NT2/D1 (cell line): Measurements from ENCODE around the gene FBP2.

Source experiments
- DNase-seq: peaks from one replicate; pipeline ENCODE4 v3.0.0-alpha.2; 2011; ENCODE audit warnings: low read depth, low spot score
- H3K27me3 ChIP-seq: 2 replicates; pipeline ENCODE4 v1.6.0; 2011; ENCODE audit warnings: mild to moderate bottlenecking; ENCODE audit not compliant: insufficient read length, insufficient read depth
- H3K36me3 ChIP-seq: 2 replicates; pipeline ENCODE4 v1.6.1; 2011; ENCODE audit warnings: mild to moderate bottlenecking, low read length, mixed read lengths; ENCODE audit not compliant: insufficient read depth, insufficient read length
- H3K4me1 ChIP-seq: 2 replicates; pipeline ENCODE4 v1.5.1; 2011; ENCODE audit not compliant: insufficient read depth, insufficient read length
- H3K4me3 ChIP-seq: 2 replicates; pipeline ENCODE4 v1.5.1; 2011; ENCODE audit warnings: low read depth; ENCODE audit not compliant: insufficient read length
- H3K9ac ChIP-seq: 2 replicates; pipeline ENCODE4 v1.6.0; 2011; ENCODE audit warnings: low read depth; ENCODE audit not compliant: insufficient read length
- H3K9me3 ChIP-seq: 2 replicates; pipeline ENCODE4 v1.5.1; 2011; ENCODE audit warnings: mild to moderate bottlenecking, low read length; ENCODE audit not compliant: insufficient read depth
- SUZ12 ChIP-seq: IDR thresholded peaks from 2 replicates; pipeline ENCODE4 v1.6.1; 2011; ENCODE audit not compliant: insufficient read length, insufficient read depth; ENCODE audit errors: extremely low read depth
- YY1 ChIP-seq: IDR thresholded peaks from 2 replicates; pipeline ENCODE4 v1.6.1; 2011; ENCODE audit not compliant: insufficient read length, insufficient read depth
- ZNF274 ChIP-seq: IDR thresholded peaks from 2 replicates; pipeline ENCODE4 v1.6.1; 2011; ENCODE audit warnings: mild to moderate bottlenecking, low read depth, low read length

The FBP2 gene

DNA sequence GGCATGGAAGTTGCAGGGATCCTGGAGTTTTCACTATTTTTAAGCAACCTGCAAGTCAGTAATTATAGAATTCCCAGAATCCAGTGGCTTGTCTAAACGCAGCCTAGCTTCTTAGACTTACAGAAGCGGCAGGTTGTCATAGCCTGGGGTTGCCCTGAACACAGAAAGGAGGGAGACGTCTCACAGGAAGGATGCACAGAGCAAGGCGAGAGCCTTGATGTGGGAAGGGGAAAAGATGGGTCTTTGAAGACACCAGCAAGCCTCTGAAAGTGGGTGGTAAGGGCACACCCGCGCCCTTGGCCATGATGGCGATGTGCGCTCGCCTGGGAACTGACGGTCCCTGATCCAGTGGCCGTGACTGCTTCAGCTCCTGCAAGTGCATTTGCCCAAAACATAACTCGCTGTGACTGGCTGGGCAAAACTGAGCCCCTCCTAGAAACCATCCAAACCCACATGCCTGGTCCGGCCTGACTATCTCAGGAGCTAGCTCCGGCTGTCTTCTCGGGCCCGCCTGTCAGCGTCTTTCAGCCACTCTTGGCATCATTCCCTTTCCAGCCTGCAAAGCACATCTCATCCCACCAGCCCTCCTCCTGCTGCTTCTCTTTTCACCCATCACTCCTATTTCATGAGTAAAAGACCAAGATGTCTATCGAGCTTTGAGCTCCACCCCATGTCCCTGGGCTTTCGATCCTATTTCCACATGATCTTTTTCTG lies 28.6 kb upstream of the FBP2 start:
- Histone ChIP-seq H3K9ac (no peak overlapping the region), H3K27me3 (no peaks in the 10 kb centered on the region)

DNA sequence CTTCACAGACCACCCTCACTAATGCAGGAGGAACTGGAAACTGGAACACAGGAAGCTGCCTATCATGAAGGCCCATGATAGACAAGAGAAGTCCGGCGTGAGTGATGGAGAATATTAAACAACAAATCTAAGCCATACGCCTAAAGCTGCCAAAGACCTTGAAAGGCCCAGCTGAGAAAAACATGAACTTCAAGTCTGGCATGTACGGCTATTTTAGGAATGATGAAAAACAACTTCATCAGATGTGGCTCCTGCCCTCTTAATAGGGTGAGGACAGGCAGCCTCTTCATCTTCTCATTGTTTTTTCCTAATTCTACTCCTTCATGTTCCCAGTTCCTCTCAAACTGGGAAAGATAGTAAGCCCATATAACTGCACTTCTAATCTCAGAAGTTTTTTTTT lies 25.4 kb upstream of the FBP2 start:
- Histone ChIP-seq H3K27me3 (no peaks in the 10 kb centered on the region), H3K4me3 (no peak overlapping the region), H3K9me3 (no peaks in the 10 kb centered on the region), H3K36me3 (no peaks in the 10 kb centered on the region), H3K4me1 (no peaks in the 10 kb centered on the region), H3K9ac (no peak overlapping the region)
- no peak for TF ChIP-seq ZNF274
- TF ChIP-seq YY1 = no peak
- TF ChIP-seq SUZ12 = no peak
- DNase-seq = no peak

More for the DNA sequence above, 28.6 kb upstream of the FBP2 start:
- Histone ChIP-seq H3K9me3 (no peaks in the 10 kb centered on the region), H3K4me1 (no peaks in the 10 kb centered on the region), H3K36me3 (no peaks in the 10 kb centered on the region), H3K4me3 (no peak overlapping the region)
- no peak for DNase-seq
- TF ChIP-seq SUZ12 = no peak

DNA sequence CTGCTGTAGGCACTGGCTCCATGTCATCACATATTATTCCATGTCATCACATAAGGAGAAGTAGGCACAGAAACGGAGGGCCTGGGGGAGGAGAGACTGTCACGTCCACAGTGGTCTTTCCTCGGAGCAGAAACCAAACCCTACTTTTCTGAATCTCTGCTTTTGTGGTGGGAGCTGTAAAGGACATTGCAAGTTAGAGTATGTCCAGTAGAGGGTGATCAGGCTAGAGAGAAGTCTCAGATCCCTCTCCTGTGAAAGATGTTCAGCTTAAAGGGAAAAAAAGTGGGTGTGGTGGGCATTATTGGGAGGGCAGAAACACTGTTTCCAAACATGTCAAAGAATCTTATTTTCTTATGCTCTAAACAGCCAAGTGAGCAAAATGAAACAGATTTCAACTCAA lies 19.4 kb upstream of the FBP2 start:
- H3K4me3 ChIP-seq = no peak overlapping the region
- DNase-seq = no peak
- no peak for TF ChIP-seq SUZ12
- TF ChIP-seq ZNF274 = no peak
- no peak for TF ChIP-seq YY1
- no peaks in the 10 kb centered on the region for H3K9me3 ChIP-seq
- H3K9ac ChIP-seq = no peak overlapping the region
- no peaks in the 10 kb centered on the region for H3K36me3 ChIP-seq
- no peaks in the 10 kb centered on the region for H3K27me3 ChIP-seq
- H3K4me1 ChIP-seq = no peaks in the 10 kb centered on the region

- Histone ChIP-seq H3K9ac (no peak overlapping the region), H3K27me3 (no peaks in the 10 kb centered on the region), H3K4me1 (peaks cover 4% of the 10 kb centered on the region), H3K36me3 (no peaks in the 10 kb centered on the region), H3K9me3 (no peaks in the 10 kb centered on the region), H3K4me3 (no peak overlapping the region)
- TF ChIP-seq SUZ12 (no peak), ZNF274 (no peak)
- DNase-seq = no peak
Measured at GRCh38 chr9:94612071-94612470, 18.4 kb upstream of the FBP2 start.

DNA sequence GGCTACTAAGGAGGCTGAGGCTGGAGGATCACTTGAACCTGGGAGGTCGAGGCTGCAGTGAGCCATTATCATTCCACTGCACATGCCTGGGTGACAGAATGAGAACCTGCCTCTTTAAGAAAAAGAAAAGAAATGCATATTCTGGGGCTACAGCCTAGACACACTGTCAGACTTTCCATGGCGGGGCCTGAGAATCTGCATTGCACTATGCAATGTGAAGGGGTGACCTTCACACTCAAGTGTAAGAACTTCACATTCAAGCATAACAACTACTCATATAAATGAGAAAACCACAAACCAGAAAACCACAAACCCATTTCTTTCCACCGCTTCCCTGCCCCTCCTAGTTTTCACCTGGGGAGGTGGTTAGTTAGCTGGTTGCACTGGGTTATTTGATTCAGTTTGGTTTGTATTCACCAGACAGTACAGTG lies 18.0 kb upstream of the FBP2 start:
- Histone ChIP-seq H3K27me3 (peaks cover 4% of the 10 kb centered on the region), H3K4me1 (peaks cover 4% of the 10 kb centered on the region), H3K9me3 (no peaks in the 10 kb centered on the region), H3K4me3 (no peak overlapping the region), H3K36me3 (no peaks in the 10 kb centered on the region), H3K9ac (no peak overlapping the region)
- TF ChIP-seq SUZ12 (no peak), ZNF274 (no peak), YY1 (no peak)
- DNase-seq = no peak

DNA sequence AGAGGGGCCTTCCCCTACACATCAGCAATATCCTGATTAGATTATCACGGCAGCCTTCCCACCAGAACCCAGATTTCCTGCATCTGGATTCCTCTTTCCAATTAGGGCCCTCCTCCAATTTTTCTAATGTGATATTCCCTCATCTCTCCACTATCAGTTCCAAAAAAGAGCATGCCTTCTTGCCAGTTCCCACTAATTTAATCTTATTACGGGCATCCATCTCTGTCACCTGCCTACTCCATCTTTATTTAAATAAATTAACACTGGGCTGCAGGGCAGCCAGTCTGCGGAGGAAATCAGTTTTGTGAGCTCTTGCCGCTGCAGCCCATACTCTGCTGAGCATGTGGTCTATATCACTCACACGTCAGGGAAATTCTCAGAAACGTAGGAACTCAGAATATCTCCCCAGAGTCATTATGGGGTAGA lies 16.6 kb upstream of the FBP2 start:
- H3K9me3 ChIP-seq = no peaks in the 10 kb centered on the region
- H3K4me3 ChIP-seq = no peak overlapping the region
- no peak for TF ChIP-seq ZNF274
- no peak for TF ChIP-seq YY1
- no peak for TF ChIP-seq SUZ12

GRCh38 chr9:94607423-94607691 lies 13.7 kb upstream of the FBP2 start:
- H3K36me3 ChIP-seq = no peaks in the 10 kb centered on the region
- peaks cover 13% of the 10 kb centered on the region for H3K27me3 ChIP-seq
- no peak overlapping the region for H3K9ac ChIP-seq
- peaks cover 6% of the 10 kb centered on the region for H3K4me1 ChIP-seq
- no peaks in the 10 kb centered on the region for H3K9me3 ChIP-seq
- TF ChIP-seq YY1 (no peak), ZNF274 (no peak), SUZ12 (no peak)
- DNase-seq = no peak
- no peak overlapping the region for H3K4me3 ChIP-seq

More for the DNA sequence above, 16.6 kb upstream of the FBP2 start:
- no peak for DNase-seq
- peaks cover 13% of the 10 kb centered on the region for H3K27me3 ChIP-seq
- H3K4me1 ChIP-seq = peaks cover 4% of the 10 kb centered on the region
- H3K9ac ChIP-seq = no peak overlapping the region
- no peaks in the 10 kb centered on the region for H3K36me3 ChIP-seq
